GM21528 (cell line): Measurements from ENCODE around the gene ZFP36L1.

Experiments
- ATAC-seq: cut with Tn5 transposase; IDR thresholded peaks from one replicate; pipeline ENCODE4 v1.9.1; 2021; ENCODE audit warnings: mild to moderate bottlenecking, moderate library complexity; ENCODE audit not compliant: unreplicated experiment, low FRiP score

Gene ZFP36L1

DNA sequence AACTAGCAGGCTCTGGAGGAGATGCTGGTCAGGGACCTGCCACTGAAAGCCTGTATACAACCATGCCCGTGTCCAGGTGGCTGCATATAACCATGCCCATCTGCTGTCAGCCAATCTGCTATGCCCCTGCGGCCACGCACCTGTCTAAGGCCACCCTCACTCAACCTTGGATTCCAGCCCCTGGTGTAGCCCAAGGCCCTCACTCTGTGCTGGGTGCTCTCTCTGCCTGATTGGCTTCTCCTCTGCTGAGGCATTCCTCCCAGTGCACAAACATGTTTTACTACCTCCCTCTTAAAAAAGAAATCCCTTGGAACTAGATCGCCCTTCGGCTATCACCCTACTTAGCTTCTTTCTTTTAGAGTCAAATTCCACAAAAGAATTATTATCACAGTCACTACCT lies 45.5 kb downstream of the ZFP36L1 start:
- no peak for ATAC-seq

DNA sequence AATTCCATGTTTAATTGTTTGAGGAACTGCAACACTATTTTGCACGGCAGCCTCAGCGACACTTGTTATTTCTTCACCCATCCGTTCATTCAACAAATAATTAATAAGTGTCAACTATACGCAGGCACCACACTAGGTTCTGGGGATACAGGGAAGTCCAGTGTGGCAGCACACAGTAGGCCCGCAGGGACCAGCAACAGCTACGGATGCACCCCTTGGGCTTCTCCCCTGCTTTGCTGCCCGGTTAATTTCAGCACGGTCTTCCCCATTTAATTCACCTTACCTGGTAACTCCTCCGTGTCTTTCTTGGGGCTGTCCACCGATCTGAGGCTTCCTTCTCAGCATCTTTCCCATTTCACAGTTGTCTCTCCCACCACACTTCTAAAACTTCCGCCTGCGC lies 48.3 kb downstream of the ZFP36L1 start:
- no peak for ATAC-seq

- peak; percentile 74 for ATAC-seq
These were observed 50.9 kb downstream of the ZFP36L1 start for GRCh38 chr14:68741839-68742470.

GRCh38 chr14:68741477-68741791 lies 51.4 kb downstream of the ZFP36L1 start:
- ATAC-seq: no peak

- ATAC-seq: no peak
These were observed 51.9 kb downstream of the ZFP36L1 start for GRCh38 chr14:68740788-68741476.

DNA sequence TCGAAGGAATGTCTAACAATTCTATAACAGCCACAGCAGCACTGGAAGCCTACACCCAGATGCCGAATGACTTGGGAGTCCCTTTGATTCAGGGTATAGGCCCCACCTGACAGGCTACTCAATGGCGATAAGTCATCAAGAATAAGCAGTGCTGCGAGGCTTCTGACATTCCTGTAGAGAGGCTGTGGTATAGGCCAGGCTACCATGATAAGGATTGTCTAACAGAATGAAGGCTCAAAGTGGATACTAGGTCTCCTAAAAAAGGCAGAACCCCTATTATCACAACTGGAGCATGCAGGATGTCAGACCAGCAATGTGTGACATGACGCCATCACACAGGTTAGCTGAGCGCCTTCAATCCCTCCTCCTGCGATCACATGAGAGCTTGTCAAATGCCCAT lies 53.2 kb downstream of the ZFP36L1 start:
- no peak for ATAC-seq

GRCh38 chr14:68738559-68738958 lies 54.3 kb downstream of the ZFP36L1 start:
- ATAC-seq: no peak
